ENCODE data around the gene EDAR.

EDAR gene

GRCh38 chr2:109017017-109017416, 28.0 kb upstream of the EDAR start:
- no peak overlapping the region for H3K4me3 ChIP-seq (ENCODE audit: low read depth, low read length)
- no peaks in the 10 kb centered on the region for H3K9me3 ChIP-seq (ENCODE audit: control insufficient read depth, low read length)
- no peaks in the 10 kb centered on the region for H3K36me3 ChIP-seq (ENCODE audit: control insufficient read depth, insufficient read depth, low read length)
- H3K27ac ChIP-seq: no peak overlapping the region
- no peak overlapping the region for H3K4me2 ChIP-seq (ENCODE audit: low read length)
- H2AFZ ChIP-seq: no peak overlapping the region
- no peaks in the 10 kb centered on the region for H3K27me3 ChIP-seq (ENCODE audit: control insufficient read depth, insufficient read depth, low read length)
- no peak for TF ChIP-seq CTCF (IDR thresholded peaks at IDR 0.05)
- no peaks in the 10 kb centered on the region for H3K79me2 ChIP-seq
- H3K4me1 ChIP-seq: no peaks in the 10 kb centered on the region
- H3K9ac ChIP-seq: no peak overlapping the region

- no peaks in the 10 kb centered on the region for H3K36me3 ChIP-seq (ENCODE audit: control insufficient read depth, insufficient read depth, low read length)
- H3K27ac ChIP-seq: no peak overlapping the region
- no peaks in the 10 kb centered on the region for H3K79me2 ChIP-seq
- H3K4me3 ChIP-seq (ENCODE audit: low read depth, low read length): no peak overlapping the region
- no peak overlapping the region for H2AFZ ChIP-seq
- TF ChIP-seq CTCF (IDR thresholded peaks at IDR 0.05): no peak
- no peaks in the 10 kb centered on the region for H3K4me1 ChIP-seq
- no peaks in the 10 kb centered on the region for H3K27me3 ChIP-seq (ENCODE audit: control insufficient read depth, insufficient read depth, low read length)
- no peak overlapping the region for H3K9ac ChIP-seq
- no peak overlapping the region for H3K4me2 ChIP-seq (ENCODE audit: low read length)
- H3K9me3 ChIP-seq (ENCODE audit: control insufficient read depth, low read length): no peaks in the 10 kb centered on the region
Measured at GRCh38 chr2:109016376-109016775, 27.4 kb upstream of the EDAR start.

- Histone ChIP-seq H3K9me3 (ENCODE audit: control insufficient read depth, low read length) (no peaks in the 10 kb centered on the region), H3K4me2 (ENCODE audit: low read length) (no peak overlapping the region), H2AFZ (no peak overlapping the region), H3K79me2 (no peaks in the 10 kb centered on the region), H3K9ac (no peak overlapping the region), H3K36me3 (ENCODE audit: control insufficient read depth, insufficient read depth, low read length) (no peaks in the 10 kb centered on the region), H3K4me3 (ENCODE audit: low read depth, low read length) (no peak overlapping the region), H3K27me3 (ENCODE audit: control insufficient read depth, insufficient read depth, low read length) (no peaks in the 10 kb centered on the region), H3K4me1 (no peaks in the 10 kb centered on the region), H3K27ac (no peak overlapping the region)
- TF ChIP-seq CTCF (IDR thresholded peaks at IDR 0.05): no peak
Measured at GRCh38 chr2:109014476-109014875, 25.5 kb upstream of the EDAR start.

GRCh38 chr2:109013051-109013450, 24.0 kb upstream of the EDAR start:
- Histone ChIP-seq H2AFZ (no peak overlapping the region), H3K27ac (no peak overlapping the region), H3K36me3 (ENCODE audit: control insufficient read depth, insufficient read depth, low read length) (no peaks in the 10 kb centered on the region), H3K4me2 (ENCODE audit: low read length) (no peak overlapping the region), H3K27me3 (ENCODE audit: control insufficient read depth, insufficient read depth, low read length) (no peaks in the 10 kb centered on the region), H3K4me1 (no peaks in the 10 kb centered on the region), H3K79me2 (no peaks in the 10 kb centered on the region), H3K9me3 (ENCODE audit: control insufficient read depth, low read length) (no peaks in the 10 kb centered on the region), H3K4me3 (ENCODE audit: low read depth, low read length) (no peak overlapping the region), H3K9ac (no peak overlapping the region)
- no peak for TF ChIP-seq CTCF (IDR thresholded peaks at IDR 0.05)

GRCh38 chr2:109009920-109010610, 21.0 kb upstream of the EDAR start:
- no peak overlapping the region for H3K9ac ChIP-seq
- H3K79me2 ChIP-seq: no peaks in the 10 kb centered on the region
- no peak for TF ChIP-seq CTCF (IDR thresholded peaks at IDR 0.05)
- H3K4me1 ChIP-seq: no peaks in the 10 kb centered on the region
- H3K27me3 ChIP-seq (ENCODE audit: control insufficient read depth, insufficient read depth, low read length): no peaks in the 10 kb centered on the region
- H3K27ac ChIP-seq: no peak overlapping the region
- no peaks in the 10 kb centered on the region for H3K36me3 ChIP-seq (ENCODE audit: control insufficient read depth, insufficient read depth, low read length)
- H2AFZ ChIP-seq: no peak overlapping the region
- no peak overlapping the region for H3K4me3 ChIP-seq (ENCODE audit: low read depth, low read length)
- no peak overlapping the region for H3K4me2 ChIP-seq (ENCODE audit: low read length)
- no peaks in the 10 kb centered on the region for H3K9me3 ChIP-seq (ENCODE audit: control insufficient read depth, low read length)

All from parathyroid adenoma (tissue), 2 donors.